GM21786 (cell line): Measurements from ENCODE around the gene CADM2.
"Not testable (repeated sequence)": the region's sequence is repeated elsewhere in the genome, so short reads cannot be mapped to it uniquely, and the experiment has no call there.

Experiments used
- ATAC-seq: cut with Tn5 transposase; IDR thresholded peaks from one replicate; pipeline ENCODE4 v1.9.1; 2021; ENCODE audit not compliant: unreplicated experiment

The CADM2 gene

GRCh38 chr3:85455561-85456200 is 496.9 kb downstream of the CADM2 start:
- ATAC-seq = no peak

- no peak for ATAC-seq
These were observed 515.5 kb downstream of the CADM2 start for GRCh38 chr3:85474241-85474640.

DNA sequence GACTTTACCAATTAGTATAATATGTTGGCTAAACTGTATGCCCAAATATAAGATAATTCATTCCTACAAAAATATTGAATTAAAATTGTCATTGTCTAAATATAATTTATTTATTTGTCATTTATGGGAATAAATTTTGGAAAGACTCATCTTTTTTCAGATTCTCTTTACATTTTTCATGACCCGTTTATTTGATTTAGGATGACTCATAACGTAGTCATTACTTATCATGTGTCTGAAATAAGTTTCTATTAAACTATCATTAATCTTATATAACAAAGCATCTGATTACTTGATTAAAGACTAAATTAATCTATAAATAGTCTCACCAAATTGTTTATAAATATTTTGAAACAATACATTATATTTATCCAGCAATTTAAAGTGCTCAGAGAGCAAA is 516.6 kb downstream of the CADM2 start:
- no peak for ATAC-seq

GRCh38 chr3:85476891-85477495 is 518.2 kb downstream of the CADM2 start:
- ATAC-seq = no peak

DNA sequence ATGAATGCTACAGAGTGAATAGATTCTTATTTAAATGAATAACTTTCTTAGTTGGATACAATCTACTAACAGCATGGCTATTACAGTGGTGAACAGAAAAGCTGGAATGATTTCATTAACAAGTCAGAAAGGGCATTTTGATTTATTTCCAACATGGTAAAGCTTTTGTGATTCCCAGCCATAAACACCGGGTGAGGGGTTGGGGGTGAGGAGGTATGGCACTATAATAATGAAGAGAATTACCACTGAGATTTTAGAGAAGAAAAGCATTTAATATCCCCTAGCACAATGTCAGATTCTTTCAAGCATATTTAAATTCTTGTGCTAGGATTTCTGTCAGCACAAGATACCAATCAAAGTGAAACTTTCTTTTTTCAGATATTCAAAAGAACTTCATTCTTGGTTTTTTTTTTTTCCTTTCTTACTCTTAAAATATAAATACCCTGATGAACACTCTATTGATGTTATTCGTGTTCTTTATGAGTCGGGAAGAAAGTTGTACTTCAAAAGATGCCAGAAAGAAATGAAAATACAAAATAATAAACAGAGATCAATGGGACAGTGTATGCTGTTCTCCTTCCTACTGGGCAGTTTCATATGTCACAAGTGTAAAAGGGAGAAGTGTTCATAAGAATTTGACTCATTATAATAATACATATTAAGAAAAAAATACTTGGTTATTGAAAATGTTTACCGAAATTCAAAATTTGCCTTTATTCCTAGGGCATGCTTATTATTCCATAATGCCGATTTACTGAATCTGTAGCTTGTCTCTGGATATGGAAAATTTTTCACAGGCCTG is 522.8 kb downstream of the CADM2 start:
- no peak for ATAC-seq

GRCh38 chr3:85482213-85482490 is 523.4 kb downstream of the CADM2 start:
- ATAC-seq = no peak

GRCh38 chr3:85483986-85484385 is 525.2 kb downstream of the CADM2 start:
- no peak for ATAC-seq

DNA sequence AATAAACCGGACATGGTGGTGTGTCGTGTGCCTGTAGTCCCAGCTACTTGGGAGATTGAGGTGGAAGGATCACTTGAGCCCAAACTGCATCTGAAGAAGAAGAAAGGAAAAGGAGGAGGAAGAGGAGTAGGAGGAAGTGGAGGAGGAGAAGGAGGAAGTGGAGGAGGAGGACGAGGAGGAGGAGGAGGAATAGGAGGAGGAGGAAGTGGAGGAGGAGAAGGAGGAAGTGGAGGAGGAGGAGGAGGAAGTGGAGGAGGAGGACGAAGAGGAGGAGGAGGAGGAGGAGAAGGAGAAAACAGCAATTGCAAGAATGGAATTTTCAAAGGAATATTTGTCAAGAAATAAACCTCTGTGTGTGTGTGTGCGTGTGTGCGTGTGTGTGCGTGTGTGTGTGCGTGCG is 528.6 kb downstream of the CADM2 start:
- no peak for ATAC-seq

DNA sequence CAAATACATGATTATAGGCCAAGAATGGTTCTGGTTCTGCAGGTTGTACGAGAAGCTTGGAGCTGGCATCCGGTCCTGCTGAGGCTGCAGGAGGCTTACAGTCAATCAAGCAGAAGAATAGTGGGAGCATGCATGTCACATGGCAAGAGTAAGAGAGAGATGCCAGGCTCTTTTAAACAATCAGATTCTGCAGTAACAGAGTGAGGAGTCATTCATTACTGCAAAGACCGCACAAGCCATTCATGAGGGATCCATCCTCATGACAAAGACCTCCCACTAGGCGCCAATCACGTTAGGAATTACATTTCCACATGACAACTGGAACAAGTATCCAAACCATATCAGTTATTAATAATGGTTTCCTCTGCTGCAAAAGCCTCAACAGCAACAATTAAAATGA is 536.8 kb downstream of the CADM2 start:
- ATAC-seq = no peak

DNA sequence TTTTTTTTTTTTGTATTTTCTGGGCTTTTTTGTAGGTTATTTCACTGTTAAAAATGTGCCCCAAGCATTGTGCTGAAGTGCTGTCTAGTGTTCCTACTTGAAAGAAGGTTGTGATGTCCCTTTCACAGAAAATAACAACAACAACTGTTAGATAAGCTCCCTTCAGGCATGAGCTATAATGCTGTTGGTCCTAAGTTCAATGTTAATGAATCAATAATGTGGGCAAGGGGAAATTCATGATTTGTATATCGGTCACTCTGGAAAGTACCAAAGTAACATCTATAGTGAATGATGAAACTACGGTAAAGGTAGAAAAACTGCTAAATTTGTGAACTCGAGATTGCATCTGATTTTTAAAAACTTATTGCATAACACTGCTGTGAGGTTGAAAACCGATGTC is 539.4 kb downstream of the CADM2 start:
- no peak for ATAC-seq

DNA sequence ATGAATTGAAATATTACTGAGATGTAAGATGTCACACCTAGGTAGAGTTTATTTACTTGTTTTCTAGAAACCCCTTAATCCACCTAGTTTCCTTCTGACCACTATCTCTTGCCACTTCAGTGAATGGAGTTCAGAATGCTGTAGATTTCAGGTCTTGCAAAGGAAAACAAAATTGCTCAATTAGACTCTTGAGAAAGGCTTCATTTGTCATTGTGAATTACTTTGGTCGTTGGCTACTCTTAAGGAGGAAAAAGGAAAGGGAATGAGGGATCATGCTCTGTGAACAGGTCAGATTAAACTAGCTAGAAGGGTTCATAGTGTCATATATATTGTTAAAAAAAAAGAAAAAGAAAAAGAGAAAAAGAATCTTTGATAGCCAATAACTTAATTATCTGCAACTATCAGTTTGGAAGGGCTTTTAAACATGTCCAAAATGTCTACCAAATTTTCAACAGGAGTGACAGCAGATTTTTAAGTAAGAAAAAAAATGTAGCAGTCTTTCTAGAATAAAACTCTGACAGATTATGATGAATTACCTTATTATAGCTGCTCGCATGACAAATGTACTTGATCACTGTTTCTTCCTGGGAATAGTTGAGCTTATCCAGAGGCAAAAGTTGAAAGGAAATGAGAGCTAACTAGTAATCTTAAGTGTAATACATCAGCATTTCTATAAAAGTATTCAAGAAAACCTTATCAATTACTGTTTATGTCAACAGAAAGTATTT is 543.5 kb downstream of the CADM2 start:
- no peak for ATAC-seq

GRCh38 chr3:85504129-85504784 is 545.5 kb downstream of the CADM2 start:
- ATAC-seq = not testable (repeated sequence)

GRCh38 chr3:85504785-85505511 is 546.2 kb downstream of the CADM2 start:
- ATAC-seq = not testable (repeated sequence)

GRCh38 chr3:85507052-85507451 is 548.3 kb downstream of the CADM2 start:
- not testable (repeated sequence) for ATAC-seq

DNA sequence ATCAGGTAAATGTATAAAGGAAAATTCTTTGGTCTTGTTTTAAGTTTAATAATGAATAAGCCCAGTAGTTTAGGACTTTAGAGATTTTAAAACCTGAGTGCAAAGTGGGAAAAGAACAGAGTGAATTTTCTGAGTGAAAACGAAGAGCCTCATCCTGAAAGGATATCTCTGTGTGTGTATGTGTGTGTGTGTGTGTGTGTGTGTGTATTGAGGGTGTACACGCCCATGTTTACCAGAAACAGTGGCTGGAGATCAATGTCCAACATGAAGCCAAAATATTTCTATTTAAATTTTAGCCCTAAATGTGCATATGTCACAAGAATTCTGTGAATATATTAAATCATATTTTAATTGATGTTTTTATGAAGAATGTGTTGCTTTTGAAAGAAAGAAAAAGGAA is 549.9 kb downstream of the CADM2 start:
- no peak for ATAC-seq

GRCh38 chr3:85516146-85516545 is 557.4 kb downstream of the CADM2 start:
- ATAC-seq = no peak

GRCh38 chr3:85524104-85524503 is 565.3 kb downstream of the CADM2 start:
- ATAC-seq = no peak

GRCh38 chr3:85525264-85525663 is 566.5 kb downstream of the CADM2 start:
- no peak for ATAC-seq

DNA sequence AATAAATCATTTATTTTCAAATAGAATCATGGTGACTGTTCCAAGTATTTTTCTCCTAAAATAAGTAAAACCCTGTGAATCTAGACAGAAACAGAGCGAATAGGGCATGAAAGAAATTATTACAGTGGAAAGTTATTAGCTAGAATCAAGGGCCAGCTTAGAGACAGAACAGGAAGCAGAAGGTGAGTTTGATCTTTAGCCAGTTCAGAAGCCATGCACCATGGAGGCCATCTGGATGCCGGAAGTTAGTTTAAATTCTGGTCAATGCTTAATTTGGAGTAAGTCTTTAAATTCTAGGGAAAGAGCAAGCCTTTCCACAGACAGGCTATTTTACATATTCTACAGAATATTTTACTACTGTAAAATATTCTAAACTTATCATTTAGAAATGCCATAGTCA is 574.8 kb downstream of the CADM2 start:
- no peak for ATAC-seq

GRCh38 chr3:85535517-85535916 is 576.7 kb downstream of the CADM2 start:
- ATAC-seq = no peak

DNA sequence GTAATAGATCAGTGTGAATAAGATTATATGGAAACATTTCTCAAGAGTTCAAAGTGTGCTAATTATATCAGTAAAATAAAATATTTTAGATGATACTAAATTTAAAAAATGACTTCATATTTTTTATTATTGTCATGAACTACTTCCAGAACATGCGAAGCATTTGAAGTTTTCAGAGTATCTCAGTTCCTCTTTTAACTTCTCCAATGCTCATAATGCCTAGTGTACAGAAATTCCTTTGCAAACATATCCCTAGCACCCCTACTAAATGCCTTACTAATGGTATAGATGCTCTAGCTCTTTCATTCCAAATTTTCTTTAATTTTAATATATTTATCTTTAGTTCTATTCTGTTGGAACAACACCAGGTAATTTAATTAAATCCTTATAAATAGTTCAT is 580.4 kb downstream of the CADM2 start:
- ATAC-seq = no peak
